ENCODE measurements around the gene NLRC5. TPM values are rescaled to one million over a fixed set of nuclear protein-coding genes. Genes with fewer than 3 reads are reported as not detected.

NLRC5 gene
- total RNA-seq, 1 experiment from 2014 or later, result 29.7 TPM

GRCh38 chr16:57113664-57114063 lies 124.3 kb downstream of the NLRC5 start:
- intact Hi-C loops (cut with micrococcal nuclease; ENCODE audit: unreplicated experiment), result no loop called here
- no peak overlapping the region for H3K4me2 ChIP-seq
- H3F3A ChIP-seq (ENCODE audit: insufficient read depth, low read depth), result no peaks in the 10 kb centered on the region
- H3K36me3 ChIP-seq (ENCODE audit: low read depth), result no peaks in the 10 kb centered on the region
- no peak overlapping the region for H3K4me3 ChIP-seq
- no peaks in the 10 kb centered on the region for H3K79me2 ChIP-seq (ENCODE audit: low read depth)
- no peak overlapping the region for H3K27ac ChIP-seq
- H3K27me3 ChIP-seq (ENCODE audit: insufficient read depth, low read depth), result no peaks in the 10 kb centered on the region
- H3K9me3 ChIP-seq (ENCODE audit: insufficient read depth, low read depth), result no peaks in the 10 kb centered on the region
- TF ChIP-seq EZH2 (IDR thresholded peaks at IDR 0.05; ENCODE audit: low read depth) (no peak), CTCF (conservative IDR thresholded peaks at IDR 0.05) (no peak)
- no TSS peak for BruUV-seq (replicated peaks)
- no peaks in the 10 kb centered on the region for H3K9me2 ChIP-seq (ENCODE audit: insufficient read depth)
- DNase-seq, result no peak
- no peaks in the 10 kb centered on the region for H4K20me1 ChIP-seq (ENCODE audit: insufficient read depth)
- ChIA-PET POLR2A (ENCODE audit: unreplicated experiment) (interaction anchor here (0.6 kb wide), 1 partner anchor 121 kb away, joined by 9 read pairs; no protein-coding TSS in a partner anchor), CTCF (no interaction called here)
- H2AFZ ChIP-seq, result no peak overlapping the region
- H3K4me1 ChIP-seq (replicated peaks; ENCODE audit: insufficient read depth), result no peaks in the 10 kb centered on the region

- no peaks in the 10 kb centered on the region for H3K79me2 ChIP-seq (ENCODE audit: low read depth)
- no peak for TF ChIP-seq EZH2 (IDR thresholded peaks at IDR 0.05; ENCODE audit: low read depth)
- no peak for TF ChIP-seq CTCF (conservative IDR thresholded peaks at IDR 0.05)
- no peak for DNase-seq
- no peak overlapping the region for H3K4me2 ChIP-seq
- no peak overlapping the region for H3K27ac ChIP-seq
- H3K4me3 ChIP-seq, result no peak overlapping the region
- no peak overlapping the region for H2AFZ ChIP-seq
- CTCF ChIA-PET, result no interaction called here
- H4K20me1 ChIP-seq (ENCODE audit: insufficient read depth), result no peaks in the 10 kb centered on the region
- H3K27me3 ChIP-seq (ENCODE audit: insufficient read depth, low read depth), result no peaks in the 10 kb centered on the region
- POLR2A ChIA-PET (ENCODE audit: unreplicated experiment), result no interaction called here
- no peaks in the 10 kb centered on the region for H3F3A ChIP-seq (ENCODE audit: insufficient read depth, low read depth)
- H3K36me3 ChIP-seq (ENCODE audit: low read depth), result no peaks in the 10 kb centered on the region
- H3K9me2 ChIP-seq (ENCODE audit: insufficient read depth), result no peaks in the 10 kb centered on the region
- no TSS peak for BruUV-seq (replicated peaks)
- no peaks in the 10 kb centered on the region for H3K9me3 ChIP-seq (ENCODE audit: insufficient read depth, low read depth)
- intact Hi-C loops (cut with micrococcal nuclease; ENCODE audit: unreplicated experiment), result no loop called here
- H3K4me1 ChIP-seq (replicated peaks; ENCODE audit: insufficient read depth), result no peaks in the 10 kb centered on the region
Measured at GRCh38 chr16:57115168-57115513, 125.8 kb downstream of the NLRC5 start.

GRCh38 chr16:57115514-57116182 lies 126.3 kb downstream of the NLRC5 start:
- Histone ChIP-seq H3K4me1 (replicated peaks; ENCODE audit: insufficient read depth) (no peaks in the 10 kb centered on the region), H3K27ac (no peak overlapping the region), H3K27me3 (ENCODE audit: insufficient read depth, low read depth) (no peaks in the 10 kb centered on the region), H2AFZ (no peak overlapping the region), H3K79me2 (ENCODE audit: low read depth) (no peaks in the 10 kb centered on the region), H4K20me1 (ENCODE audit: insufficient read depth) (no peaks in the 10 kb centered on the region), H3K36me3 (ENCODE audit: low read depth) (no peaks in the 10 kb centered on the region), H3K4me3 (no peak overlapping the region), H3K9me3 (ENCODE audit: insufficient read depth, low read depth) (no peaks in the 10 kb centered on the region), H3F3A (ENCODE audit: insufficient read depth, low read depth) (no peaks in the 10 kb centered on the region), H3K9me2 (ENCODE audit: insufficient read depth) (no peaks in the 10 kb centered on the region), H3K4me2 (no peak overlapping the region)
- POLR2A ChIA-PET (ENCODE audit: unreplicated experiment), result no interaction called here
- TF ChIP-seq CTCF (conservative IDR thresholded peaks at IDR 0.05), result no peak
- TF ChIP-seq EZH2 (IDR thresholded peaks at IDR 0.05; ENCODE audit: low read depth), result no peak
- no TSS peak for BruUV-seq (replicated peaks)
- CTCF ChIA-PET, result no interaction called here
- intact Hi-C loops (cut with micrococcal nuclease; ENCODE audit: unreplicated experiment), result no loop called here
- DNase-seq, result no peak

All from PC-9 (cell line).